Jurkat, Clone E6-1 (cell line): ENCODE data around the gene BCAS4.

Experiments used
- DNase-seq: peaks from one replicate; pipeline ENCODE4 v3.0.0-alpha.2; 2011; ENCODE audit warnings: low read depth, low spot score
- H3K4me3 ChIP-seq: 2 replicates; pipeline ENCODE4 v1.5.1; 2011; ENCODE audit warnings: mild to moderate bottlenecking, low read length, control low read depth, moderate library complexity

BCAS4 gene

GRCh38 chr20:50920997-50921396, 126.1 kb downstream of the BCAS4 start:
- no peak for DNase-seq

GRCh38 chr20:50921803-50922501, 127.1 kb downstream of the BCAS4 start:
- no peak for DNase-seq
- H3K4me3 ChIP-seq: no peak overlapping the region

More at GRCh38 chr20:50920997-50921396, 126.1 kb downstream of the BCAS4 start:
- H3K4me3 ChIP-seq: no peak overlapping the region

DNA sequence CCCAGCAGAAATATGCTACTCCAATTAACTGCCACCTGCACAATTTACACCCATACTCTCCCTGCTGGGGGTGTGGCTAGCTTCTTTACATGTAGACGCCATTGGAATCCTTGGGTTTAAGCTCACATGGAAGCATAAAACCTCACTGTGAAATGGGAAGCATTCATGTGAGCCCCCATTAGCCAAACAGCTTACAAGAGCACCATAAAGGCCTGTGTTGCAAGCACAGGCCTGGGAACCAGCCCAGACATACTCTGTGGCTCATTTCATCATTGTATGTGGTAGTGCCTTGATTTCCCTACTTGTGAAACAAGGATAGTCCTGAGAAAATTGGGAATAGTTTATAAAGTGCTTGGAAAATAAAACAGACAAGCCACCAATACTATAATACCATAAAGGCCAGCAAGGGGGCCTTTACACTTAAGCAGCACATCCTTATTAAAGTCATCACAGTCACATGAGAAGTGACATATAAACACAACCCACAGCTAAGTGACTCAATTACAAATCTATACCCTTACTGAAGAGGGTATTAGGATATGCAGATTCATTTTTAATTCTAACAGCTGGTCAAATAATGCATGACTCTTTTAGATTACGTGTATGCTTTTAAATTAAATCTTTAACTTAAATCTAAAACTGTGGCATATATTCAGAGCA, 129.5 kb downstream of the BCAS4 start:
- DNase-seq: no peak
- H3K4me3 ChIP-seq: no peak overlapping the region

DNA sequence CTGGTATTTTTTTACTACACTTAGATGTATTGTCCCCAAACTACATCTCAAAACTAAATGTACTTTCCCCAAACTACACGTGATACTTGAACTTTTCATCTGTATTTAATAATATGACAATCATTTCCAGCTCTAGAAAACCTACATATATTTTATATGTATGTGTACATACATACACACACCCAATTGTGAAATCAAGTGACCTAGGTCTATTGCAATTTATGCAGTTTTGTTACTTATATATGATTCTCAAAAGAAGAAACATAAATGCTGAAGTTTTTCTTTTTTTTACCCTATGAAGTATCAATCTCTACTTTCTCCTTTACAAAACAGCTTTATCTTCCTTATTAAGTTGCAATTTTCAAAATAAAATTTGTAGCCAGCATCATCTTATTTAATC, 131.7 kb downstream of the BCAS4 start:
- no peak for DNase-seq
- no peak overlapping the region for H3K4me3 ChIP-seq
